ENCODE results near the gene PAK2. TPM values are rescaled to one million over a fixed set of nuclear protein-coding genes. Genes with fewer than 3 reads are reported as not detected.
"Not testable (repeated sequence)": the region's sequence is repeated elsewhere in the genome, so short reads cannot be mapped to it uniquely, and the experiment has no call there.

The PAK2 gene
- total RNA-seq, 1 donor from 2014 or later = 56.8 TPM

DNA sequence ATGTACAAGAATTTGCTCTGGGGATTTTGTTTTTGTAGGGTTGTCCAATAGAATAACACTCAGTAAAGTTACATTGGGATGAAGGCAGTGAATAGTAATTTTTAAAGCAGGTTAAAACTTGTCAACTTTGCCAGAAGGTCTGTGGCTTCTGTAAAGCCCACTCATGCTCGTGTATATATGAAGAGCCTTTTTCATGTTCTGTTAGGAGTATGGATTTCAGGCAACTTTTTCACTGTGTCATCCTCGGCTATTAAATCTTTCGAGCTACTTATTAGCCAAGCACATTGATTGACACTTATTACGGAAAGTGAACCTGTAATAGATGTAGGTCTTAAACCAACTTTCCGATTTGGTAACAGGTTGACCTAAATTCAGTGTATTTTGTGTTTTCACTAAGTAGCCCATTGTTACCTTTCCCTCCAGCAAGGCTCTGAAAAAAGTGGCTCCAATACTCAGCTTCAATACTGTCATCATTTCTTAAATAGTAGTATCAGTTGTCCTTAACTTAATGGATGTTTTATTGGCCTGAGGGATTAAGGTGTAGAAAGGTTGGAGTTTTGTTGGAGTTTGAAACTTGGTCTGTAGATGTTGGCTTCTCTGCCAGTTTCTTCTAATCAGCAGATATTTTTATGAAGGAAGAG, 1.7 kb downstream of the PAK2 start:
- Mint-ChIP-seq H3K4me1 (ENCODE audit: unreplicated experiment) (peaks cover 5% of the 10 kb centered on the region), H3K4me3 (peak overlapping the region; percentile 99), H3K36me3 (peaks cover 18% of the 10 kb centered on the region), H3K27ac (peak overlapping the region; percentile 97), H3K27me3 (no peaks in the 10 kb centered on the region), H3K9me3 (peaks cover 5% of the 10 kb centered on the region)
- no peak for TF ChIP-seq CTCF (conservative IDR thresholded peaks at IDR 0.05)
- DNase-seq (ENCODE audit: extremely low spot score, unreplicated experiment) = no peak

GRCh38 chr3:196743569-196743968, 3.9 kb downstream of the PAK2 start:
- peaks cover 21% of the 10 kb centered on the region for H3K36me3 Mint-ChIP-seq
- not testable (repeated sequence) for H3K27me3 Mint-ChIP-seq; DNase-seq (ENCODE audit: extremely low spot score, unreplicated experiment); H3K27ac Mint-ChIP-seq; H3K4me1 Mint-ChIP-seq (ENCODE audit: unreplicated experiment); H3K9me3 Mint-ChIP-seq; H3K4me3 Mint-ChIP-seq

DNA sequence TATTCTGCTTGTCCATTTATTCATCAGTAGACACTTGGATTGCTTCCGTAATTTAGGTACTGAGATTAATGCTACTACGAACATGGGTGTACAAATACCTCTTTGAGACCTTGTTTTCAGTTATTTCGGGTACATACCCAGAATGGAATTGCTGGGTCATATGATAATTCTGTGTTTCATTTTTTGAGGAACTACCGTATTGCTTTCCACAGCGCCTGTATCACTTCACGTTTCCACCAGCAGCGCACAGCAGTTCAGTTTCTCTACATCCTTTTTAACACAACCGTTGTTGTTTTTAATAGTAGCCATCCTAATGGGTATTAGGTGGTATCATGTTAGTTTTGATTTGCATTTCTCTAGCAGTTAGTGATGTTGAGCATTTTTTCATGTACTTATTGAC, 9.5 kb downstream of the PAK2 start:
- Mint-ChIP-seq H3K9me3 (peaks cover 9% of the 10 kb centered on the region), H3K27me3 (no peaks in the 10 kb centered on the region), H3K4me3 (no peak overlapping the region), H3K36me3 (peaks cover 38% of the 10 kb centered on the region), H3K4me1 (ENCODE audit: unreplicated experiment) (peaks cover 4% of the 10 kb centered on the region), H3K27ac (no peak overlapping the region)
- no peak for DNase-seq (ENCODE audit: extremely low spot score, unreplicated experiment)
- no peak for TF ChIP-seq CTCF (conservative IDR thresholded peaks at IDR 0.05)

- no peak overlapping the region for H3K4me3 Mint-ChIP-seq
- peaks cover 13% of the 10 kb centered on the region for H3K4me1 Mint-ChIP-seq (ENCODE audit: unreplicated experiment)
- no peak for TF ChIP-seq CTCF (conservative IDR thresholded peaks at IDR 0.05)
- DNase-seq (ENCODE audit: extremely low spot score, unreplicated experiment) = no peak
- no peak overlapping the region for H3K27ac Mint-ChIP-seq
- H3K9me3 Mint-ChIP-seq = peaks cover 12% of the 10 kb centered on the region
- H3K36me3 Mint-ChIP-seq = peaks cover 51% of the 10 kb centered on the region
- H3K27me3 Mint-ChIP-seq = no peaks in the 10 kb centered on the region
Measured at GRCh38 chr3:196753201-196753600, 13.5 kb downstream of the PAK2 start.

DNA sequence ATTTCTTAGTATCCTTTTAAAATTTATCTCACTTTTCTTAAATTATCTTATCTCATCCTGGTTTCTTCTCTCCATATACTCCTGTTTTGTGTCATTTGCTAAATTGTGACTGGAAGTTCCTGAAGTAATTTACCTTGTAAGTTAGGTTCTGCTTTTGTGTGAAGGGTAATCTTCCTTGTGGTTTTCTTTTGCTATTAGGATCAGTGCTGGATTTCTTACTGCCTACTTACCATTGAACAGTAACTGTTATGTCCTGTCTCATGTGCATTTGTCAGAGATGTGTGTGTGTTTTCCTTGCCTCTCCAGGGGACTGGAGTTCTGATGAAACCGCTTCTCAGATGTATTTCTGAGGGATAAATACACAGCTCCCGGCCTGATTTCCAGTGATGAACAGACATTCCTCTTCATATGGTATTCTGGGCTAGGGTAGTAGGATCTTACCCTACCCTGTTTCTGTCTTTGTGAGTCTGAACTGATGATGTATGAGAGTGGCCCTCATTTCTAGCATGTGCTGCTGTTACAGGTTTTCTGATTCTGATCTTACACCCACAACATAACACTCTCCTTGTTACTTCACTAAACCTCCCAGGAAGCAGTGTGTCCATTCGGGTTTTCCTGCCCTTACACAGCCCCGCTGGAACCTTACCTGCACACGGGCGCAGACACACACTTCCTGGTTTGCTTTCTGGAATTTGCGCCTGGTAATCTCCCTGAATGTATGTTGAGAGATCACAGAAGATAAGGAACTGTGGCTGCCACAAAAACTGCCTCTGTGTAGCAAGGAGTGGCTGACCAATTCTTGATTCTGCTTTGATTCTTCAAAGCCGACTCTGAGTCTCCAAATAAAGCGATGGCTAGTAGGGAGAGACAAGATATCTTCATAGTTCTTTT, 14.7 kb downstream of the PAK2 start:
- no peak for TF ChIP-seq CTCF (conservative IDR thresholded peaks at IDR 0.05)
- DNase-seq (ENCODE audit: extremely low spot score, unreplicated experiment) = no peak
- Mint-ChIP-seq H3K4me1 (ENCODE audit: unreplicated experiment) (peaks cover 13% of the 10 kb centered on the region), H3K36me3 (peaks cover 45% of the 10 kb centered on the region), H3K9me3 (peaks cover 4% of the 10 kb centered on the region), H3K4me3 (peak overlapping the region; percentile 21), H3K27me3 (no peaks in the 10 kb centered on the region), H3K27ac (peak overlapping the region; percentile 78)

- no peak overlapping the region for H3K27ac Mint-ChIP-seq
- DNase-seq (ENCODE audit: extremely low spot score, unreplicated experiment) = no peak
Measured at GRCh38 chr3:196756732-196757131, 17.1 kb downstream of the PAK2 start.

More at GRCh38 chr3:196756732-196757131, 17.1 kb downstream of the PAK2 start:
- Mint-ChIP-seq H3K4me3 (no peak overlapping the region), H3K9me3 (peaks cover 4% of the 10 kb centered on the region), H3K4me1 (ENCODE audit: unreplicated experiment) (peaks cover 13% of the 10 kb centered on the region), H3K36me3 (peaks cover 45% of the 10 kb centered on the region), H3K27me3 (no peaks in the 10 kb centered on the region)
- no peak for TF ChIP-seq CTCF (conservative IDR thresholded peaks at IDR 0.05)
